NCI-H2171 treated with DMSO at 0.1 percent for 48 hours (cell line): ENCODE data around the gene PAFAH1B1.

ENCODE experiments used
- DNase-seq: peaks from one replicate; lab custom pipeline; 2025; lab: John Stamatoyannopoulos, UW

The PAFAH1B1 gene

DNA sequence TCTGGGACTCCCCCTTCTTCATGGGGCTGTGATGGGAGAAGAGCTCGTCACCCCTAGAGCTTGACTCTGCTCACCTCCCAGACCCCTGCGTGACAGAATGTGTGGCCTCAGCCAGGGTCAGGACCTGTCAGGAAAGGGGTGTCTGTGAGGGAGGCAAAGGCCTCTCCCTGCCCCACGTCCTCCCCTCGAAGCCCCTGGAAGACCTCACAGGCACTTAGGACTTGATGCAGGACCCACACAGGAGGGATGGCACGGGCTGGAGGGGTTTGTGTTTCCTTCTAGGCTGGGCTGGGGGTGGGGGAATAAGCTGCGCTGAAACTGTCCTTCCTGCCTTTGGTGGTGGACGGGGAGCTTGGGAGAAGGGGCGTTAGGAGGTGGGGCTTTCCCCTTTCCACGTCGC lies 129.2 kb downstream of the PAFAH1B1 start:
- DNase-seq: no peak

GRCh38 chr17:2723505-2723996 lies 130.1 kb downstream of the PAFAH1B1 start:
- no peak for DNase-seq

DNA sequence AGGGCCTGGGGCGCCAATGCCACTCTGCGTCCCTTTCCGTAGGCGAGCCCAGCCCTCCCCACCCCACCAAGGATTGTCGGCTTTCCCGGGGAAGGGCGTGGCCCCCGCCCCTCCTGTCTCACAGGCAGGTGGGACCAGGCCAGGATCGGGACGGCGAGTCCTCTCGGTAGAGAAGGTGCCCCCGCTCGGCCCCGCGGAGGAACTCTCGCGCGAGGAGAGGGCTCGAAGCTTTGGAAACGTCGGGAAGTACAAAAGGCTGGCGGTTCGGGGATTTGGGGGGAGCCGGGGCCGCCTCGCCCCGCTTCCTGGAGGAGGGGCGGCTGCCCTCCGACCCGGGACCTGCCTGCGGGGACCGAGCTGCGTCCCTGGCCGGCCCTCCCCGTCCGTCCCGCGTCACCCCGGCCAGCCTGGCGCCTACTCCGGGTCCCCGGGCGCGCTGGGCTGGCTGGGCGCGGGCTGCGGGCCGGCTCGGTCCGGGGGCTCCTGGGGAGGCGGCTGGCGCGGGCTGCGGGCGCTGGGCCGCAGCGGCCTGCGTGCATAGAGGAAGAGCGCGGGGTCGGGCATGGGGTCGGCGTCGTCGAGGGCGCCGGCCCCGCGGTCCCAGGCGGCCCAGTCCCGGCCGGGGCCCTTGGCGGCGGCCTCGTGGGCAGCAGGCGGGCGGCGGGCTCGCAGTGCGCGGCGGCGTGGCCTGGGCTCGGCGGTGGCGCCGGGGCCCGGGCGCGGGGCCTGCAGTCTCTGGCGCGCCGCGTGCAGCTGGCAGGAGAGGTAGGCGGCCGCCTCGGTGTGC lies 130.7 kb downstream of the PAFAH1B1 start:
- no peak for DNase-seq

GRCh38 chr17:2724784-2725164 lies 131.3 kb downstream of the PAFAH1B1 start:
- DNase-seq: no peak

GRCh38 chr17:2730764-2731353 lies 137.4 kb downstream of the PAFAH1B1 start:
- no peak for DNase-seq

- DNase-seq: no peak
These were observed 138.4 kb downstream of the PAFAH1B1 start for GRCh38 chr17:2731807-2732206.

DNA sequence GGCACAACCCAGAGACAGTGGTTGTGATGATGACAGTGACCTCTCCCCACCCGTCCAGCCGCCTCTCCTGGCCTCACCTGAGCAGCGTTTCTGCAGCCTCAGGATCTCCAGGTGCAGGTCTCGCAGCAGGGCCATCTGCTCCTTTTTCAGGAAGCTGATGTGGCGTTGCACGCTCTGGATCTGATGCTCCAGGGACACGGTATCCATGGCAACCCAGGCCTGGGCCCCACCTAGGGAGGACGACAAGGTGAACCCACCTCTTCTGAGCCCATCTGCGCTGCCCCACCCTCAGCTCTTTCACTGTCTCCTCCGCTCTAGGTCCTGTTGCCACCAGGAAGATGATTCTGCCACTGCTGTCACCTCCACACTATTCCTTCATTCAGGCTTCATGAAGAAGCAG lies 141.5 kb downstream of the PAFAH1B1 start:
- DNase-seq: peak; percentile 99
